ENCODE results near the gene CD300LD.

CD300LD gene

GRCh38 chr17:74625661-74626060, 33.6 kb upstream of the CD300LD start:
- Histone ChIP-seq H3K4me1 (ENCODE audit: control insufficient read depth, insufficient read depth, low read length) (no peaks in the 10 kb centered on the region), H3K9me3 (ENCODE audit: control insufficient read depth, insufficient read depth, low read depth, low read length) (no peaks in the 10 kb centered on the region), H3K36me3 (ENCODE audit: control insufficient read depth in 2 of 2, insufficient read depth in 1 of 2, low read length in 2 of 2) (no peaks in the 10 kb centered on the region), H3K27ac (ENCODE audit: extremely low read depth, low read depth, low read length) (no peak overlapping the region), H3K4me3 (ENCODE audit: low read depth, low read length) (no peak overlapping the region)
- ChIA-PET POLR2A (interaction anchor here (1.0 kb wide), 1 partner anchor 9 kb away, joined by 3 read pairs; no protein-coding TSS in a partner anchor), CTCF (interaction anchor here (0.6 to 1.7 kb wide), 4 partner anchors 21 to 126 kb away, joined by 3 to 4 read pairs (median 4); no protein-coding TSS in a partner anchor)
- TF ChIP-seq ZBTB10 (tag by site-specific recombination; IDR thresholded peaks at IDR 0.05) (no peak), ZNF596 (tag by site-specific recombination; IDR thresholded peaks at IDR 0.05) (no peak), GLIS1 (tag by site-specific recombination; IDR thresholded peaks at IDR 0.05) (no peak), MYNN (tag by site-specific recombination; IDR thresholded peaks at IDR 0.05; ENCODE audit: borderline replicate concordance) (no peak), ZNF785 (tag by site-specific recombination; IDR thresholded peaks at IDR 0.05) (no peak), ZNF658 (tag by site-specific recombination; IDR thresholded peaks at IDR 0.05) (no peak), ZFP41 (tag by site-specific recombination; IDR thresholded peaks at IDR 0.05; ENCODE audit: borderline replicate concordance) (no peak), REST (tag by site-specific recombination; IDR thresholded peaks at IDR 0.05) (no peak), AEBP2 (tag by site-specific recombination; IDR thresholded peaks at IDR 0.05; ENCODE audit: borderline replicate concordance) (no peak), ZNF488 (tag by site-specific recombination; IDR thresholded peaks at IDR 0.05) (no peak)
- TF ChIP-seq, protein P1, sequence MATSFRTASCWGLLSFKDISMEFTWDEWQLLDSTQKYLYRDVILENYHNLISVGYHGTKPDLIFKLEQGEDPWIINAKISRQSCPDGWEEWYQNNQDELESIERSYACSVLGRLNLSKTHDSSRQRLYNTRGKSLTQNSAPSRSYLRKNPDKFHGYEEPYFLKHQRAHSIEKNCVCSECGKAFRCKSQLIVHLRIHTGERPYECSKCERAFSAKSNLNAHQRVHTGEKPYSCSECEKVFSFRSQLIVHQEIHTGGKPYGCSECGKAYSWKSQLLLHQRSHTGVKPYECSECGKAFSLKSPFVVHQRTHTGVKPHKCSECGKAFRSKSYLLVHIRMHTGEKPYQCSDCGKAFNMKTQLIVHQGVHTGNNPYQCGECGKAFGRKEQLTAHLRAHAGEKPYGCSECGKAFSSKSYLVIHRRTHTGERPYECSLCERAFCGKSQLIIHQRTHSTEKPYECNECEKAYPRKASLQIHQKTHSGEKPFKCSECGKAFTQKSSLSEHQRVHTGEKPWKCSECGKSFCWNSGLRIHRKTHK (tag by site-specific recombination; IDR thresholded peaks at IDR 0.05): no peak

GRCh38 chr17:74624131-74624530, 32.0 kb upstream of the CD300LD start:
- H3K27ac ChIP-seq (ENCODE audit: extremely low read depth, low read depth, low read length): no peak overlapping the region
- no peaks in the 10 kb centered on the region for H3K36me3 ChIP-seq (ENCODE audit: control insufficient read depth in 2 of 2, insufficient read depth in 1 of 2, low read length in 2 of 2)
- ChIA-PET POLR2A (interaction anchor here (0.7 kb wide), 1 partner anchor 50 kb away, joined by 9 read pairs; no protein-coding TSS in a partner anchor), CTCF (interaction anchor here (1.1 to 1.4 kb wide), 2 partner anchors 33 to 626 kb away, joined by 3 to 4 read pairs; no protein-coding TSS in a partner anchor)
- H3K4me1 ChIP-seq (ENCODE audit: control insufficient read depth, insufficient read depth, low read length): no peaks in the 10 kb centered on the region
- no peaks in the 10 kb centered on the region for H3K9me3 ChIP-seq (ENCODE audit: control insufficient read depth, insufficient read depth, low read depth, low read length)
- no peak overlapping the region for H3K4me3 ChIP-seq (ENCODE audit: low read depth, low read length)
- no peak for TF ChIP-seq ZNF16 (tag by site-specific recombination; IDR thresholded peaks at IDR 0.05; ENCODE audit: low read depth)
- TF ChIP-seq SCRT2 (tag by site-specific recombination; IDR thresholded peaks at IDR 0.05): no peak
- no peak for TF ChIP-seq ZNF274 (IDR thresholded peaks at IDR 0.05; ENCODE audit: low read length)
- no peak for TF ChIP-seq ZNF274 (tag by site-specific recombination; IDR thresholded peaks at IDR 0.05; ENCODE audit: borderline replicate concordance)
- no peak for TF ChIP-seq ZNF37A (tag by site-specific recombination; IDR thresholded peaks at IDR 0.05)
- no peak for TF ChIP-seq ZNF416 (tag by site-specific recombination; IDR thresholded peaks at IDR 0.05)
- TF ChIP-seq ZNF138 (tag by site-specific recombination; IDR thresholded peaks at IDR 0.05; ENCODE audit: borderline replicate concordance): no peak
- TF ChIP-seq ZNF548 (tag by site-specific recombination; IDR thresholded peaks at IDR 0.05): no peak
- no peak for TF ChIP-seq ZNF214 (tag by site-specific recombination; IDR thresholded peaks at IDR 0.05; ENCODE audit: borderline replicate concordance)
- TF ChIP-seq ZNF132 (tag by site-specific recombination; IDR thresholded peaks at IDR 0.05; ENCODE audit: borderline replicate concordance): no peak

Measured in HEK293 (cell line).